GM08714 (cell line): ENCODE results near the gene ARMC7.
"Not testable (repeated sequence)": the region's sequence is repeated elsewhere in the genome, so short reads cannot be mapped to it uniquely, and the experiment has no call there.

Experiments
- H3K4me3 ChIP-seq: fragments of 200-500 bp; sonication (Bioruptor generic); 2 replicates; pipeline ENCODE4 v1.5.1; 2014; ENCODE audit warnings: mild to moderate bottlenecking, low read length, inconsistent platforms
- ZNF274 ChIP-seq: IDR thresholded peaks from 2 replicates; pipeline ENCODE4 v1.6.1; 2012; ENCODE audit warnings: mild to moderate bottlenecking, low read depth, low read length

The ARMC7 gene

GRCh38 chr17:75159196-75160031 lies 49.6 kb downstream of the ARMC7 start:
- no peak for TF ChIP-seq ZNF274
- H3K4me3 ChIP-seq = no peak overlapping the region

- TF ChIP-seq ZNF274 = no peak
Observed at GRCh38 chr17:75160211-75160610, 50.4 kb downstream of the ARMC7 start.

GRCh38 chr17:75163074-75163473 lies 53.3 kb downstream of the ARMC7 start:
- TF ChIP-seq ZNF274 = no peak
- H3K4me3 ChIP-seq = no peak overlapping the region

More at GRCh38 chr17:75160211-75160610, 50.4 kb downstream of the ARMC7 start:
- H3K4me3 ChIP-seq = no peak overlapping the region

GRCh38 chr17:75164606-75165005 lies 54.8 kb downstream of the ARMC7 start:
- not testable (repeated sequence) for H3K4me3 ChIP-seq

GRCh38 chr17:75168998-75169397 lies 59.2 kb downstream of the ARMC7 start:
- TF ChIP-seq ZNF274 = no peak
- no peak overlapping the region for H3K4me3 ChIP-seq

GRCh38 chr17:75173526-75173925 lies 63.8 kb downstream of the ARMC7 start:
- no peak overlapping the region for H3K4me3 ChIP-seq
- no peak for TF ChIP-seq ZNF274

GRCh38 chr17:75174996-75175395 lies 65.2 kb downstream of the ARMC7 start:
- no peak for TF ChIP-seq ZNF274
- no peak overlapping the region for H3K4me3 ChIP-seq

- no peak overlapping the region for H3K4me3 ChIP-seq
- TF ChIP-seq ZNF274 = no peak
Observed at GRCh38 chr17:75176625-75177024, 66.9 kb downstream of the ARMC7 start.

GRCh38 chr17:75178453-75178852 lies 68.7 kb downstream of the ARMC7 start:
- no peak overlapping the region for H3K4me3 ChIP-seq
- no peak for TF ChIP-seq ZNF274
